Femur (tissue), 1 donor: ENCODE data around the gene AMIGO2.

Experiments
- DNase-seq: peaks from one replicate; pipeline ENCODE4 v3.0.0-alpha.2; 2017

The AMIGO2 gene

DNA sequence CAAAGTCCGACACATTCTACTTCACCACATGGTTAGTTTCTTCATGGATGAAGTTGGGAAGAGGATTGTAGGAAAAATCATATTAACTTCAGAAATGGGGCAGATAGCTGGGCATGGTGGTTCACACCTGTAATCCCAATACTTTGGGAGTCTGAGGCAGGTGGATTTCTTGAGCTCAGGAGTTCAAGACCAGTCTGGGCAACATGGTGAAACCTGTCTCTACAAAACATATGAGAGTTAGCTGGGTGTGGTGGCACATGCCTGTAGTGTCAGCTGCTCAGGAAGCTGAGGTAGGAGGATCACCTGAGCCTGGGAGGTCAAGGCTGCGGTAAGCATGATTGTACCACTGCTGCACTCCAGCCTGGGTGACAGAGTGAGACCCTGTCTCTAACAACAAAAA, 49.9 kb downstream of the AMIGO2 start:
- DNase-seq = no peak

- no peak for DNase-seq
Measured at GRCh38 chr12:47028981-47029708, 50.6 kb downstream of the AMIGO2 start.

GRCh38 chr12:47028186-47028585, 51.6 kb downstream of the AMIGO2 start:
- no peak for DNase-seq
